BLaER1 treated with 17β-estradiol and CSF1 and Interleukin-3, amounts not matched to agents 10 nM and 100 nM (cell line): Measurements from ENCODE around the gene SPATA24.
A peak's percentile ranks its signal among the peaks of the same experiment; 100 is the strongest.

Experiments
- H3K27ac ChIP-seq, 11 experiments: shearing (Covaris generic); formaldehyde crosslinking; 2 replicates each; pipeline ENCODE4 v1.8.1; 2022
- H3K27me3 ChIP-seq, 11 experiments: shearing (Covaris generic); formaldehyde crosslinking; 2 replicates each; pipeline ENCODE4 v1.8.1; 2022
- H3K36me3 ChIP-seq, 11 experiments: shearing (Covaris generic); formaldehyde crosslinking; 2 replicates each; pipeline ENCODE4 v1.8.1; 2022
- H3K4me1 ChIP-seq, 10 experiments: shearing (Covaris generic); formaldehyde crosslinking; 2 replicates each; pipeline ENCODE4 v1.8.1; 2022
- H3K4me2 ChIP-seq, 11 experiments: shearing (Covaris generic); formaldehyde crosslinking; 2 replicates each; pipeline ENCODE4 v1.8.1; 2022
- H3K4me3 ChIP-seq, 10 experiments: shearing (Covaris generic); formaldehyde crosslinking; 2 replicates each; pipeline ENCODE4 v1.8.1; 2022
- H3K9ac ChIP-seq, 11 experiments: shearing (Covaris generic); formaldehyde crosslinking; 2 replicates each; pipeline ENCODE4 v1.8.1; 2022
- H3K9me3 ChIP-seq, 11 experiments: shearing (Covaris generic); formaldehyde crosslinking; replicated peaks in 1 of 11; 2 replicates each; pipeline ENCODE4 v1.8.1; 2022
- H4K20me1 ChIP-seq, 11 experiments: shearing (Covaris generic); formaldehyde crosslinking; 2 replicates each; pipeline ENCODE4 v1.8.1; 2022
- Cebpa-rat ChIP-seq, 11 experiments: shearing (Covaris generic); IDR thresholded peaks; 2 replicates each; pipeline ENCODE4 v1.8.1; 2022

Gene SPATA24

GRCh38 chr5:139385061-139386049 is 18.5 kb downstream of the SPATA24 start:
- peaks cover 0 to 11% (median 0%) of the 10 kb centered on the region in 11 experiments; a peak in 5 of 22 replicates for H3K36me3 ChIP-seq
- peak overlapping the region; percentile 59 to 100 (median 99); a peak in 21 of 22 replicates for H3K27ac ChIP-seq
- H3K9me3 ChIP-seq: no peaks in the 10 kb centered on the region
- H4K20me1 ChIP-seq: peaks cover 0 to 11% (median 0%) of the 10 kb centered on the region in 11 experiments; a peak in 3 of 22 replicates
- peaks cover 80 to 100% (median 95%) of the 10 kb centered on the region in 10 experiments for H3K4me1 ChIP-seq
- H3K4me3 ChIP-seq: peak overlapping the region; percentile 41 to 81 (median 68)
- no peaks in the 10 kb centered on the region for H3K27me3 ChIP-seq
- TF ChIP-seq Cebpa-rat (IDR thresholded peaks at IDR 0.05): no peak
- peak overlapping the region; percentile 74 to 98 (median 95) for H3K9ac ChIP-seq
- H3K4me2 ChIP-seq: peak overlapping the region; percentile 90 to 99 (median 97)

DNA sequence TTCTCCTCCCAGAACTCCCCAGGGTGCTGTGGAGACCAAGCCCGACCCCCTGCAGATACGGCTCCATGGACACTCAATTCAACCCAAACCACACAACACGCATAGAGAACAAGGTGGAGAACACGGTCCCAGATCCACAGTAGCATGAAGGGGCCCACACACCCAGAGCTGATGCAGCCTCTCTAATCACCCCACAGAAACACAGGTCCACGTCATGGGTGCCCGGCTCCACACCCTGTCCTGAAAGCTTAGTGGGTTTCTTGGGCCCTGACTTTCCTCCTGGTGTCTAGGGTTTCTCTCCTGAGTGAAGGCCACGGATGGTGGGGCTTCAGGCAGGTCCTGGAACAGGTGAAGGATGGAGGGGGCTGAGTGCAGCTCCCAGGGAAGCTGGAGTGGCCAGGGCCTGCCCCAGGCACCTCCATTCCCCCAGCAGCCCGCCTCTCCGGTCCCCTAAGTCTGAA is 19.3 kb downstream of the SPATA24 start:
- Histone ChIP-seq H4K20me1 (peaks cover 0 to 11% (median 0%) of the 10 kb centered on the region in 11 experiments; a peak in 3 of 22 replicates), H3K27me3 (no peaks in the 10 kb centered on the region), H3K27ac (peak overlapping the region; percentile 59 to 100 (median 99); a peak in 21 of 22 replicates), H3K9ac (peak overlapping the region; percentile 74 to 98 (median 95)), H3K4me2 (peak overlapping the region; percentile 90 to 99 (median 97)), H3K36me3 (peaks cover 0 to 11% (median 0%) of the 10 kb centered on the region in 11 experiments; a peak in 5 of 22 replicates), H3K4me1 (peaks cover 80 to 100% (median 95%) of the 10 kb centered on the region in 10 experiments), H3K4me3 (peak overlapping the region; percentile 41 to 81 (median 60)), H3K9me3 (no peaks in the 10 kb centered on the region)
- TF ChIP-seq Cebpa-rat (IDR thresholded peaks at IDR 0.05): no peak

DNA sequence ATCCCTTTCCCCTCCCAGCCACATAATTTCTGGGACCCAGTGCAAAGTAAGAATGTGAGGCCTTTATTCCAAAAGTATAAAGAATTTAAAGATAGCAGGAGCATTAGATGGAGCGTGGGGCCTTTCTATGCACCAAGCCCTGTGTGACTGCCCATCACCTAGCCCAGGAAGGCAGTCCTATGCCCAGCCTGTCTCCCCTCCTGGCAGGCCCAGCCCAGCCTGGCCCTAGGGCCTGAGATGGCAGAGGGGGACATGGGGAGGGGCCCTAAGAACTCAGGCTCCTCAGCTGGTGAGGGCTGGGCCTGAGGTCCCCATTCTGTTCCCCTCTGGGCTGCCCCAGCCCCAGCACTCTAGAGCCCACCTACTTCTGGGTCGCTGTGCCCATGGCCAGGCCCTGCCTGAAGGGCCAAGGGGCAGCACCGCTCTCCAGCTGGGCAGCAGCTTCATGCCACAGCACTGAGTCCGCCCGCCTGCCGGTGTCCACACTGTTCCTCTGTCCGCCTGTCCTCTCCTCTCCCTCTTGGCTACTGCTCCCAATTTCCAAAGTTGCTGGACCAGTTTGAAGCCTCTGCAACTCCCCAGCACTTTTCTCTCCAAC is 19.8 kb downstream of the SPATA24 start:
- Histone ChIP-seq H3K9me3 (no peaks in the 10 kb centered on the region), H3K27me3 (no peaks in the 10 kb centered on the region), H3K4me3 (peak overlapping the region; percentile 41 to 81 (median 60); a peak in 16 of 20 replicates), H4K20me1 (peaks cover 0 to 11% (median 0%) of the 10 kb centered on the region in 11 experiments; a peak in 3 of 22 replicates), H3K27ac (peak overlapping the region; percentile 59 to 100 (median 99); a peak in 21 of 22 replicates), H3K9ac (peak overlapping the region; percentile 74 to 98 (median 95)), H3K4me2 (peak overlapping the region; percentile 90 to 99 (median 97)), H3K36me3 (peaks cover 0 to 11% (median 0%) of the 10 kb centered on the region in 11 experiments; a peak in 5 of 22 replicates), H3K4me1 (peaks cover 76 to 100% (median 95%) of the 10 kb centered on the region in 10 experiments)
- TF ChIP-seq Cebpa-rat (IDR thresholded peaks at IDR 0.05): no peak

GRCh38 chr5:139383275-139383992 is 20.5 kb downstream of the SPATA24 start, which contains the start of gene SLC23A1:
TSS of gene SLC23A1 (minus strand) at chr5:139383297. CDS start at chr5:139383253, 44 bp downstream.
- peak in 7 of 11 experiments; percentile 27 to 74 (median 56); a peak in 11 of 22 replicates for TF ChIP-seq Cebpa-rat (IDR thresholded peaks at IDR 0.05)
- H3K4me2 ChIP-seq: peak within 1 kb of the TSS; percentile 90 to 99 (median 97)
- H3K9me3 ChIP-seq: no peaks in the 10 kb centered on the region
- peaks cover 0 to 11% (median 0%) of the 10 kb centered on the region in 11 experiments; a peak in 5 of 22 replicates for H3K36me3 ChIP-seq
- H3K9ac ChIP-seq: peak within 1 kb of the TSS; percentile 74 to 98 (median 95)
- H3K27me3 ChIP-seq: no peaks in the 10 kb centered on the region
- H3K4me3 ChIP-seq: peak within 1 kb of the TSS in 8 of 10 experiments; percentile 54 to 81 (median 68); a peak in 14 of 20 replicates
- H4K20me1 ChIP-seq: peaks cover 0 to 11% (median 0%) of the 10 kb centered on the region in 11 experiments; a peak in 3 of 22 replicates
- peak within 1 kb of the TSS in 10 of 11 experiments; percentile 70 to 100 (median 99); a peak in 20 of 22 replicates for H3K27ac ChIP-seq
- H3K4me1 ChIP-seq: peaks cover 70 to 100% (median 96%) of the 10 kb centered on the region in 10 experiments

DNA sequence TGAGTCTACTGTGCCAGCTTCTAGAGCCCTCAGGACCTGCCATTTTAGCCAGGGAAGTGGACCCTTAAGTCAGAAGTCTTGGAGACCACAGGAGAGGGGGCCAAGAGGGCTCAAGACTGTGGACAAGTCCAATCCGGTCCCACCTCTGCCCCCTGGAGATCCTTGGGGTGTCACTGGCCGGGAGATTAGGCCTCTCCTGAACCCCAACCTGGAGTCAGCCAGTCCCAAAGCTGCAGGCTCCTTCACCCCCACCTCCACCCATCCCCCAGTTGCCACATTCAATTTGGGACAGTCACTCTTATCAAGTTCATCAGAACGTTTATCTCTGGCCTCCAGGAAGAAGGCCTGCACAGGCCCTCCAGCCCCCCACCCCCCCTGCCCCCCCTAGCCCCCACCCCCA is 21.1 kb downstream of the SPATA24 start:
- no peaks in the 10 kb centered on the region for H3K9me3 ChIP-seq
- peak overlapping the region in 9 of 11 experiments; percentile 37 to 100 (median 70); a peak in 17 of 22 replicates for H3K27ac ChIP-seq
- no peak for TF ChIP-seq Cebpa-rat (IDR thresholded peaks at IDR 0.05)
- no peaks in the 10 kb centered on the region for H3K27me3 ChIP-seq
- H3K4me1 ChIP-seq: peaks cover 63 to 94% (median 92%) of the 10 kb centered on the region in 10 experiments
- peaks cover 0 to 11% (median 0%) of the 10 kb centered on the region in 11 experiments; a peak in 4 of 22 replicates for H4K20me1 ChIP-seq
- H3K9ac ChIP-seq: peak overlapping the region in 8 of 11 experiments; percentile 33 to 72 (median 58); a peak in 15 of 22 replicates
- peaks cover 0 to 14% (median 4%) of the 10 kb centered on the region in 11 experiments; a peak in 9 of 22 replicates for H3K36me3 ChIP-seq
- no peak overlapping the region for H3K4me3 ChIP-seq
- peak overlapping the region; percentile 85 to 99 (median 96) for H3K4me2 ChIP-seq

GRCh38 chr5:139381837-139382761 is 21.8 kb downstream of the SPATA24 start:
- TF ChIP-seq Cebpa-rat (IDR thresholded peaks at IDR 0.05): no peak
- peaks cover 0 to 11% (median 0%) of the 10 kb centered on the region in 11 experiments; a peak in 4 of 22 replicates for H4K20me1 ChIP-seq
- peak overlapping the region in 3 of 10 experiments; percentile 10 to 33 (median 25); a peak in 2 of 20 replicates for H3K4me3 ChIP-seq
- H3K9ac ChIP-seq: peak overlapping the region in 10 of 11 experiments; percentile 33 to 72 (median 50); a peak in 18 of 22 replicates
- H3K4me1 ChIP-seq: peaks cover 59 to 87% (median 85%) of the 10 kb centered on the region in 10 experiments
- peaks cover 0 to 21% (median 8%) of the 10 kb centered on the region in 11 experiments; a peak in 11 of 22 replicates for H3K36me3 ChIP-seq
- H3K27ac ChIP-seq: peak overlapping the region in 9 of 11 experiments; percentile 37 to 100 (median 70); a peak in 18 of 22 replicates
- no peaks in the 10 kb centered on the region for H3K9me3 ChIP-seq
- H3K27me3 ChIP-seq: no peaks in the 10 kb centered on the region
- H3K4me2 ChIP-seq: peak overlapping the region; percentile 85 to 99 (median 96)
